HG03520 (cell line): ENCODE data around the gene CFL2.
"Not testable (repeated sequence)": the region's sequence is repeated elsewhere in the genome, so short reads cannot be mapped to it uniquely, and the experiment has no call there.

Experiments
- ATAC-seq: cut with Tn5 transposase; IDR thresholded peaks from one replicate; pipeline ENCODE4 v1.9.1; 2021; ENCODE audit warnings: mild to moderate bottlenecking, moderate library complexity; ENCODE audit not compliant: unreplicated experiment

CFL2 gene

GRCh38 chr14:34711796-34712712 is 2.3 kb downstream of the CFL2 start:
- ATAC-seq, result no peak

- ATAC-seq, result peak; percentile 57
Observed at GRCh38 chr14:34711169-34711568, 3.2 kb downstream of the CFL2 start.

- no peak for ATAC-seq
Observed at GRCh38 chr14:34710744-34711143, 3.6 kb downstream of the CFL2 start.

GRCh38 chr14:34710006-34710405 is 4.4 kb downstream of the CFL2 start:
- no peak for ATAC-seq

- ATAC-seq, result no peak
Observed at GRCh38 chr14:34707722-34708121, 6.7 kb downstream of the CFL2 start.

GRCh38 chr14:34701808-34702207 is 12.6 kb downstream of the CFL2 start:
- ATAC-seq, result no peak

GRCh38 chr14:34700622-34701130 is 13.7 kb downstream of the CFL2 start:
- no peak for ATAC-seq

- ATAC-seq, result no peak
Observed at GRCh38 chr14:34699873-34700621, 14.3 kb downstream of the CFL2 start.

GRCh38 chr14:34694216-34694615 is 20.2 kb downstream of the CFL2 start:
- ATAC-seq, result not testable (repeated sequence)

GRCh38 chr14:34693228-34693939 is 21.0 kb downstream of the CFL2 start:
- ATAC-seq, result no peak

- no peak for ATAC-seq
Observed at GRCh38 chr14:34692898-34693227, 21.5 kb downstream of the CFL2 start.

- no peak for ATAC-seq
Observed at GRCh38 chr14:34692348-34692747, 22.0 kb downstream of the CFL2 start.

GRCh38 chr14:34691206-34691605 is 23.2 kb downstream of the CFL2 start:
- no peak for ATAC-seq

- ATAC-seq, result no peak
Observed at GRCh38 chr14:34688470-34689206, 25.8 kb downstream of the CFL2 start.

- no peak for ATAC-seq
Observed at GRCh38 chr14:34685819-34686428, 28.5 kb downstream of the CFL2 start.

GRCh38 chr14:34684578-34684977 is 29.8 kb downstream of the CFL2 start:
- ATAC-seq, result no peak

GRCh38 chr14:34682787-34683321 is 31.5 kb downstream of the CFL2 start:
- no peak for ATAC-seq

GRCh38 chr14:34680806-34681479 is 33.5 kb downstream of the CFL2 start:
- ATAC-seq, result no peak

GRCh38 chr14:34678735-34679134 is 35.7 kb downstream of the CFL2 start:
- no peak for ATAC-seq
